Measurements from ENCODE around the gene ELP5.

- TF ChIP-seq, protein P1, sequence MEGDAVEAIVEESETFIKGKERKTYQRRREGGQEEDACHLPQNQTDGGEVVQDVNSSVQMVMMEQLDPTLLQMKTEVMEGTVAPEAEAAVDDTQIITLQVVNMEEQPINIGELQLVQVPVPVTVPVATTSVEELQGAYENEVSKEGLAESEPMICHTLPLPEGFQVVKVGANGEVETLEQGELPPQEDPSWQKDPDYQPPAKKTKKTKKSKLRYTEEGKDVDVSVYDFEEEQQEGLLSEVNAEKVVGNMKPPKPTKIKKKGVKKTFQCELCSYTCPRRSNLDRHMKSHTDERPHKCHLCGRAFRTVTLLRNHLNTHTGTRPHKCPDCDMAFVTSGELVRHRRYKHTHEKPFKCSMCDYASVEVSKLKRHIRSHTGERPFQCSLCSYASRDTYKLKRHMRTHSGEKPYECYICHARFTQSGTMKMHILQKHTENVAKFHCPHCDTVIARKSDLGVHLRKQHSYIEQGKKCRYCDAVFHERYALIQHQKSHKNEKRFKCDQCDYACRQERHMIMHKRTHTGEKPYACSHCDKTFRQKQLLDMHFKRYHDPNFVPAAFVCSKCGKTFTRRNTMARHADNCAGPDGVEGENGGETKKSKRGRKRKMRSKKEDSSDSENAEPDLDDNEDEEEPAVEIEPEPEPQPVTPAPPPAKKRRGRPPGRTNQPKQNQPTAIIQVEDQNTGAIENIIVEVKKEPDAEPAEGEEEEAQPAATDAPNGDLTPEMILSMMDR (conservative IDR thresholded peaks at IDR 0.05; ENCODE audit: low read length): no peak
- TF ChIP-seq EZH2phosphoT487 (IDR thresholded peaks at IDR 0.05; ENCODE audit: borderline replicate concordance, low read depth, low read length): no peak
Measured at GRCh38 chr17:7249830-7250229, 2.2 kb upstream of the ELP5 start.

All from OCI-LY7 (cell line).